ENCODE results near the gene PTPN22. TPM values are rescaled to one million over a fixed set of nuclear protein-coding genes. Genes with fewer than 3 reads are reported as not detected.

The PTPN22 gene
- polyA plus RNA-seq, 3 donors = 9.7 to 43.7 (median 29.7) TPM

DNA sequence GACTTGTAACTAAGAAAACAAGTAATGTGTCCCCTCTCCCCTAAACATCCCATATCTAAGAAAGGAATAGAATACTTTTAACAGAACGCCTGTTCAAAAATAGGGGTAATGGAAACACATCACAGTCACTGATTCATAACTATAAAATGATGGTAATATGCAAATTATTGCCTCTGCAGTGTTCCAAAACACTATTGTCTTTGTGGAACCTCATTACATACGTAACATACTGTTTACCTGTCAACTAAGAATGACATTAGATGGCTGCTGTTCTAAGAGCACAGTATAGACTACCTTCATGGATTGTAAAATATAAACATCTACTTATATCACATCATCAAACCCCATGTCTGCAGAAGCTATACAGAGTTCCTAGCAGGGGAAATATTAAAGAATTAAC is 19.3 kb upstream of the PTPN22 start:
- Mint-ChIP-seq H3K36me3 (peaks cover 29% of the 10 kb centered on the region in 2 donors), H3K27me3 (ENCODE audit: low read depth in 3 of 3) (peaks cover 0 to 2% (median 0%) of the 10 kb centered on the region in 3 donors), H3K27ac (no peak overlapping the region), H3K4me1 (peaks cover 16% of the 10 kb centered on the region), H3K9me3 (no peaks in the 10 kb centered on the region), H3K4me3 (no peak overlapping the region)
- peaks cover 20 to 24% of the 10 kb centered on the region in 2 donors for H3K36me3 ChIP-seq (replicated peaks in 1 of 2; ENCODE audit: control insufficient read depth in 1 of 2, insufficient read depth in 2 of 2, low read length in 2 of 2)
- no peaks in the 10 kb centered on the region for H3K79me2 ChIP-seq (ENCODE audit: insufficient read depth, low read length)
- H4K20me1 ChIP-seq (ENCODE audit: insufficient read depth, low read length) = no peaks in the 10 kb centered on the region
- no peak overlapping the region for H3K27ac ChIP-seq (ENCODE audit: low read depth in 1 of 2, low read length in 2 of 2)
- no peak overlapping the region for H3K9ac ChIP-seq (ENCODE audit: insufficient read depth, low read length, poor library complexity, severe bottlenecking)
- H2AFZ ChIP-seq (ENCODE audit: insufficient read depth, low read depth, low read length, poor library complexity, severe bottlenecking) = no peak overlapping the region
- DNase-seq = no peak
- intact Hi-C loops (cut with micrococcal nuclease) = no loop called here
- H3K4me3 ChIP-seq (replicated peaks in 1 of 3; ENCODE audit: low read depth in 2 of 3, low read length in 3 of 3) = no peak overlapping the region
- no CpG with 5 or more reads among the region's 2 CpGs for WGBS (ENCODE audit: insufficient coverage)
- H3K4me1 ChIP-seq (ENCODE audit: control insufficient read depth in 1 of 2, insufficient read depth in 2 of 2, low read length in 2 of 2) = peaks cover 11 to 23% of the 10 kb centered on the region in 2 donors
- no peaks in the 10 kb centered on the region for H3K27me3 ChIP-seq (ENCODE audit: control insufficient read depth in 2 of 2, insufficient read depth in 2 of 2, low read length in 2 of 2)
- H3K4me2 ChIP-seq (replicated peaks; ENCODE audit: extremely low read depth, low read length, poor library complexity, severe bottlenecking) = no peak overlapping the region
- TF ChIP-seq, protein P1, sequence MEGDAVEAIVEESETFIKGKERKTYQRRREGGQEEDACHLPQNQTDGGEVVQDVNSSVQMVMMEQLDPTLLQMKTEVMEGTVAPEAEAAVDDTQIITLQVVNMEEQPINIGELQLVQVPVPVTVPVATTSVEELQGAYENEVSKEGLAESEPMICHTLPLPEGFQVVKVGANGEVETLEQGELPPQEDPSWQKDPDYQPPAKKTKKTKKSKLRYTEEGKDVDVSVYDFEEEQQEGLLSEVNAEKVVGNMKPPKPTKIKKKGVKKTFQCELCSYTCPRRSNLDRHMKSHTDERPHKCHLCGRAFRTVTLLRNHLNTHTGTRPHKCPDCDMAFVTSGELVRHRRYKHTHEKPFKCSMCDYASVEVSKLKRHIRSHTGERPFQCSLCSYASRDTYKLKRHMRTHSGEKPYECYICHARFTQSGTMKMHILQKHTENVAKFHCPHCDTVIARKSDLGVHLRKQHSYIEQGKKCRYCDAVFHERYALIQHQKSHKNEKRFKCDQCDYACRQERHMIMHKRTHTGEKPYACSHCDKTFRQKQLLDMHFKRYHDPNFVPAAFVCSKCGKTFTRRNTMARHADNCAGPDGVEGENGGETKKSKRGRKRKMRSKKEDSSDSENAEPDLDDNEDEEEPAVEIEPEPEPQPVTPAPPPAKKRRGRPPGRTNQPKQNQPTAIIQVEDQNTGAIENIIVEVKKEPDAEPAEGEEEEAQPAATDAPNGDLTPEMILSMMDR (IDR thresholded peaks at IDR 0.05) = no peak
- H3K9me3 ChIP-seq (replicated peaks in 1 of 2; ENCODE audit: control insufficient read depth in 1 of 2, insufficient read depth in 1 of 2, low read length in 2 of 2) = no peaks in the 10 kb centered on the region

DNA sequence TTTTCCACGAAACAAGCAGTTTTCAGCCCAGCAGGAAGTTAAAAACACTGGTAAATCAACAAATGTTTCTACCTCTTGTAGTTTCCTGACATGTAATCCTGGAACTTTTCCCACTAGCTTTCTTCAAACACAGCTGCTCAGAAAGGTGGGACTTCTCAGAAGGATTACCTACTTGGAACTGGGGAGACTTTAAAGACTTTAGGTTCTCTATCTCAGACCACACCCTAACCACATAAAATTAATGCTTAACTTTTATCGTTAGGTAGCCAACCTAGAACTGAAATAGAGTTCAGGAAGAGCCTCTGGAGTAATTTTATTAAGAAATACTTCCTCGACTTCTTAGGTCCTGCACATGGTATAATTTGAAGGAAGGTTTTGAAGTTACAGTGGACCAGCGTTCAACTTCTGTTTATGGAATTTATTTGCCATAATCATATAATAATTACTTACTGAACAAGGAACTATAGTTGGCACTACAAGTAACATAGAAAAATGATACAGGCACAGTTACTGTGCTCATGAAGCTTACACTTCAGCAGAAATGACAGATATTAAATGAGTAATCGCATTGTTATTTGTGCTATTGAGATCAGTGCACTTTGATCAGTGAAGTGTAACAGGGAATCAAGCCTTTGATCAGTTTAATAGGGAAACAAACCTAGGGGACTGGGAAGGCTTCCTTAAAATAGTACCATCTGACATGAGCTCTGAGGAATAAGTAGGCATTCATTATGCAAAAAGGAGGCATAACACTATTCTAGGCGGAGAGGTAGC is 16.1 kb upstream of the PTPN22 start, which contains the start of gene BCL2L15:
TSS of gene BCL2L15 (minus strand) at position 180 of the 774 bp plus-strand sequence. CDS start 206 bp downstream, outside the sequence.
- no peaks in the 10 kb centered on the region for H3K79me2 ChIP-seq (ENCODE audit: insufficient read depth, low read length)
- Mint-ChIP-seq H3K4me3 (no peak within 1 kb of the TSS), H3K27me3 (ENCODE audit: low read depth in 3 of 3) (peaks cover 0 to 2% (median 0%) of the 10 kb centered on the region in 3 donors), H3K36me3 (peaks cover 8% of the 10 kb centered on the region in 2 donors), H3K4me1 (peaks cover 25% of the 10 kb centered on the region), H3K9me3 (peaks cover 0 to 1% (median 0%) of the 10 kb centered on the region in 7 donors), H3K27ac (peak within 1 kb of the TSS in 1 of 7 donors; percentile 5)
- TF ChIP-seq, protein P1 (IDR thresholded peaks at IDR 0.05) = no peak
- no peaks in the 10 kb centered on the region for H4K20me1 ChIP-seq (ENCODE audit: insufficient read depth, low read length)
- 75% methylated on average over 2 of the region's 6 CpGs for WGBS (ENCODE audit: insufficient coverage)
- DNase-seq = no peak
- no peak within 1 kb of the TSS for H3K27ac ChIP-seq (ENCODE audit: low read depth in 1 of 2, low read length in 2 of 2)
- H3K27me3 ChIP-seq (ENCODE audit: control insufficient read depth in 2 of 2, insufficient read depth in 2 of 2, low read length in 2 of 2) = no peaks in the 10 kb centered on the region
- no peaks in the 10 kb centered on the region for H3K36me3 ChIP-seq (replicated peaks in 1 of 2; ENCODE audit: control insufficient read depth in 1 of 2, insufficient read depth in 2 of 2, low read length in 2 of 2)
- intact Hi-C loops (cut with micrococcal nuclease) = loop anchor here in 1 of 2 donors (5.0 kb wide), 1 partner anchor 40 kb away; no protein-coding TSS in a partner anchor
- no peaks in the 10 kb centered on the region for H3K9me3 ChIP-seq (replicated peaks in 1 of 2; ENCODE audit: control insufficient read depth in 1 of 2, insufficient read depth in 1 of 2, low read length in 2 of 2)
- H2AFZ ChIP-seq (ENCODE audit: insufficient read depth, low read depth, low read length, poor library complexity, severe bottlenecking) = peak within 1 kb of the TSS; percentile 15
- H3K9ac ChIP-seq (ENCODE audit: insufficient read depth, low read length, poor library complexity, severe bottlenecking) = no peak within 1 kb of the TSS
- no peak within 1 kb of the TSS for H3K4me3 ChIP-seq (replicated peaks in 1 of 3; ENCODE audit: low read depth in 2 of 3, low read length in 3 of 3)
- no peak within 1 kb of the TSS for H3K4me2 ChIP-seq (replicated peaks; ENCODE audit: extremely low read depth, low read length, poor library complexity, severe bottlenecking)
- peaks cover 11 to 28% of the 10 kb centered on the region in 2 donors for H3K4me1 ChIP-seq (ENCODE audit: control insufficient read depth in 1 of 2, insufficient read depth in 2 of 2, low read length in 2 of 2)

Data from CD14-positive monocyte (primary cell).